ENCODE results near the gene DOCK3. TPM values are rescaled to one million over a fixed set of nuclear protein-coding genes. Genes with fewer than 3 reads are reported as not detected.

The DOCK3 gene
- total and polyA plus RNA-seq, 10 of the 15 experiments (the other 5 are each of a cell fraction or from before 2014, with no cell fraction given), result 0.02 to 0.52 (median 0.04) TPM; not detected in 5

DNA sequence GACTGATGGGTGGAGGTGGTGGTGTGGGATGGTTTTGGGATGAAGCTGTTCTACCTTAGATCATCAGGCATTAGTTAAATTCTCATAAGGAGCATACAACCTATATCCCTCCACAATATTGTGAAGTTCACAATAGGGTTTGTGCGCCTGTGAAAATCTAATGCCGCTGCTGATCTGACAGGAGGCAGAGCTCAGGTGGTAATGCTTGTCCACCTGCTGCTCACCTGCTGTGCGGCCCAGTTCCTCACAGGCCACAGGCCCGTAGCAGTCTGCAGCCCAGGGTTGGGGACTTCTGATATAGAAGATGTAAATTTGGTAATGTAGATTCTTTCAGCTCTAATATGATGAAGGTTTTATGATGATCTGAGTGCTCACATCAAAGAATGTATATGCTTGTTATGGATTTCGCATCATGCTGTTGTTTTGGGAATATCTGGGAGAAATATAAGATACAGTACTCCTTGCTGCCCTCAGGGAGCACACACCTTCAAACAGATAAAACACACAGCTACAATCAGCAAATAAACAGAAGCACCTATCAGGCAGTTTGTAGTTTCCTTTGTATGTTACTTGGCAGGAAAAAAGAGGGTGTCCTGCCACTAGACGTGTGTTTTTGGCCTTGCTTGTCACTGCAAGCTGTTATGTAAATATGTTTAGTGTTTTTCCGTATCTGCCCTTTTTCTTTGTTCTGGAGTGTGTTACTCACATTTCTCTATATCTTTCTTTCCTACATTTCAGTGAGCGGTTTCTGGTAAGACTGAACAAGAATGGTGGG is 471.3 kb downstream of the DOCK3 start (continued):
- TF ChIP-seq, protein P1, sequence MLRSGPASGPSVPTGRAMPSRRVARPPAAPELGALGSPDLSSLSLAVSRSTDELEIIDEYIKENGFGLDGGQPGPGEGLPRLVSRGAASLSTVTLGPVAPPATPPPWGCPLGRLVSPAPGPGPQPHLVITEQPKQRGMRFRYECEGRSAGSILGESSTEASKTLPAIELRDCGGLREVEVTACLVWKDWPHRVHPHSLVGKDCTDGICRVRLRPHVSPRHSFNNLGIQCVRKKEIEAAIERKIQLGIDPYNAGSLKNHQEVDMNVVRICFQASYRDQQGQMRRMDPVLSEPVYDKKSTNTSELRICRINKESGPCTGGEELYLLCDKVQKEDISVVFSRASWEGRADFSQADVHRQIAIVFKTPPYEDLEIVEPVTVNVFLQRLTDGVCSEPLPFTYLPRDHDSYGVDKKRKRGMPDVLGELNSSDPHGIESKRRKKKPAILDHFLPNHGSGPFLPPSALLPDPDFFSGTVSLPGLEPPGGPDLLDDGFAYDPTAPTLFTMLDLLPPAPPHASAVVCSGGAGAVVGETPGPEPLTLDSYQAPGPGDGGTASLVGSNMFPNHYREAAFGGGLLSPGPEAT (IDR thresholded peaks at IDR 0.05; ENCODE audit: low read depth), result no peak
- TF ChIP-seq ESRRA (IDR thresholded peaks at IDR 0.05; ENCODE audit: low read length), result no peak
- TF ChIP-seq, protein P2, sequence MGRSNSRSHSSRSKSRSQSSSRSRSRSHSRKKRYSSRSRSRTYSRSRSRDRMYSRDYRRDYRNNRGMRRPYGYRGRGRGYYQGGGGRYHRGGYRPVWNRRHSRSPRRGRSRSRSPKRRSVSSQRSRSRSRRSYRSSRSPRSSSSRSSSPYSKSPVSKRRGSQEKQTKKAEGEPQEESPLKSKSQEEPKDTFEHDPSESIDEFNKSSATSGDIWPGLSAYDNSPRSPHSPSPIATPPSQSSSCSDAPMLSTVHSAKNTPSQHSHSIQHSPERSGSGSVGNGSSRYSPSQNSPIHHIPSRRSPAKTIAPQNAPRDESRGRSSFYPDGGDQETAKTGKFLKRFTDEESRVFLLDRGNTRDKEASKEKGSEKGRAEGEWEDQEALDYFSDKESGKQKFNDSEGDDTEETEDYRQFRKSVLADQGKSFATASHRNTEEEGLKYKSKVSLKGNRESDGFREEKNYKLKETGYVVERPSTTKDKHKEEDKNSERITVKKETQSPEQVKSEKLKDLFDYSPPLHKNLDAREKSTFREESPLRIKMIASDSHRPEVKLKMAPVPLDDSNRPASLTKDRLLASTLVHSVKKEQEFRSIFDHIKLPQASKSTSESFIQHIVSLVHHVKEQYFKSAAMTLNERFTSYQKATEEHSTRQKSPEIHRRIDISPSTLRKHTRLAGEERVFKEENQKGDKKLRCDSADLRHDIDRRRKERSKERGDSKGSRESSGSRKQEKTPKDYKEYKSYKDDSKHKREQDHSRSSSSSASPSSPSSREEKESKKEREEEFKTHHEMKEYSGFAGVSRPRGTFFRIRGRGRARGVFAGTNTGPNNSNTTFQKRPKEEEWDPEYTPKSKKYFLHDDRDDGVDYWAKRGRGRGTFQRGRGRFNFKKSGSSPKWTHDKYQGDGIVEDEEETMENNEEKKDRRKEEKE (IDR thresholded peaks at IDR 0.05), result no peak

DNA sequence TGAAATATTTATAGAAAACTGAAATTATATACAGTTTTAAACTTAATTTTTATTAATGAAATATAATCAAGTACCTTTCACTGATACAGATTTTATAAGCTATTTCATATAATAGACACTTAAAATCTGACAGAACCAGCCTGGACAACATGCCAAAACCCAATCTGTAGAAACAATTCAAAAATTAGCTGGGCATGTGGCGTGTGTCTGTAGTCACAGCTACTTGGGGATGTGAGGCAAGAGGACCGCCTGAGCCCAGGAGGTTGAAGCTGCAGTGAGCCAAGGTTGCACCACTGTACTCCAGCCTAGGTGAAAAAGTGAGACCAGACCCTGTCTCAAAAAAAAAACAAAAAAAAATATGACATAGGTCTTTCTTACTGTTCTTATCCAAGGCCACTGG is 472.1 kb downstream of the DOCK3 start:
- ChIA-PET SMC1A (ENCODE audit: uncharacterized antibody, unreplicated experiment) (interaction anchor here (0.6 kb wide), 1 partner anchor 257 kb away, joined by 4 read pairs; no protein-coding TSS in a partner anchor), CTCF (no interaction called here), POLR2A (no interaction called here), RAD21 (ENCODE audit: unreplicated experiment) (no interaction called here)
- no peak overlapping the region for H3K4me3 ChIP-seq
- H3K27ac ChIP-seq (ENCODE audit: control insufficient read depth, insufficient read depth), result no peak overlapping the region
- no peak overlapping the region for H3K4me2 ChIP-seq (ENCODE audit: control insufficient read depth, insufficient read depth)
- H3K36me3 ChIP-seq (ENCODE audit: control insufficient read depth in 2 of 2, insufficient read depth in 2 of 2, low read length in 1 of 2), result no peaks in the 10 kb centered on the region
- WGBS (ENCODE audit: insufficient coverage, insufficient replicate concordance, low lambda C conversion rate, missing lambda C conversion rate), result 42% methylated on average over 2 of the region's 2 CpGs
- DNase-seq (ENCODE audit: low read depth, low spot score) (no peak), FAIRE-seq (no peak), ATAC-seq (no peak)
- no peak overlapping the region for H3K9ac ChIP-seq (ENCODE audit: control insufficient read depth, insufficient read depth, low read length)
- H3K27me3 ChIP-seq (replicated peaks in 1 of 2; ENCODE audit: control insufficient read depth in 2 of 2, insufficient read depth in 2 of 2, low read length in 1 of 2), result no peaks in the 10 kb centered on the region
- no peaks in the 10 kb centered on the region for H3K79me2 ChIP-seq (ENCODE audit: control insufficient read depth, insufficient read depth, low read length)
- intact Hi-C loops (cut with micrococcal nuclease; ENCODE audit: unreplicated experiment), result no loop called here
- H2AFZ ChIP-seq (ENCODE audit: control insufficient read depth, low read depth, low read length), result no peak overlapping the region
- in situ Hi-C loops (cut with MboI), result no loop called here
- no TSS peak for BruUV-seq (replicated peaks)
- H3K9me3 ChIP-seq (replicated peaks; ENCODE audit: control insufficient read depth, insufficient read depth, low read length), result no peaks in the 10 kb centered on the region
- no peaks in the 10 kb centered on the region for H3K4me1 ChIP-seq (ENCODE audit: control insufficient read depth, insufficient read depth, low read length)
- H4K20me1 ChIP-seq (ENCODE audit: control insufficient read depth, insufficient read depth), result no peaks in the 10 kb centered on the region
- TF ChIP-seq, protein P3, sequence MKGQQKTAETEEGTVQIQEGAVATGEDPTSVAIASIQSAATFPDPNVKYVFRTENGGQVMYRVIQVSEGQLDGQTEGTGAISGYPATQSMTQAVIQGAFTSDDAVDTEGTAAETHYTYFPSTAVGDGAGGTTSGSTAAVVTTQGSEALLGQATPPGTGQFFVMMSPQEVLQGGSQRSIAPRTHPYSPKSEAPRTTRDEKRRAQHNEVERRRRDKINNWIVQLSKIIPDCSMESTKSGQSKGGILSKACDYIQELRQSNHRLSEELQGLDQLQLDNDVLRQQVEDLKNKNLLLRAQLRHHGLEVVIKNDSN (IDR thresholded peaks at IDR 0.05; ENCODE audit: borderline replicate concordance, extremely low read length, insufficient read depth, low read depth, low read length), result no peak
- no peak for TF ChIP-seq KAT2A (conservative IDR thresholded peaks at IDR 0.05; ENCODE audit: control insufficient read depth, low read depth, low read length)
- TF ChIP-seq NFXL1 (IDR thresholded peaks at IDR 0.05; ENCODE audit: borderline replicate concordance), result no peak
- TF ChIP-seq POU2F2 (IDR thresholded peaks at IDR 0.05; ENCODE audit: borderline replicate concordance, low read depth, low read length), result no peak
- TF ChIP-seq PML (IDR thresholded peaks at IDR 0.05; ENCODE audit: low read length), result no peak
- no peak for TF ChIP-seq BHLHE40 (IDR thresholded peaks at IDR 0.05; ENCODE audit: borderline replicate concordance in 1 of 2, low read depth in 2 of 2, low read length in 1 of 2)
- no peak for TF ChIP-seq MTA3 (IDR thresholded peaks at IDR 0.05; ENCODE audit: borderline replicate concordance, low read length)
- no peak for TF ChIP-seq CREB1 (IDR thresholded peaks at IDR 0.05; ENCODE audit: low read depth)
- no peak for TF ChIP-seq ZNF24 (IDR thresholded peaks at IDR 0.05)
- no peak for TF ChIP-seq WRNIP1 (IDR thresholded peaks at IDR 0.05; ENCODE audit: borderline replicate concordance, low read depth, low read length)
- no peak for TF ChIP-seq CBX3 (IDR thresholded peaks at IDR 0.05; ENCODE audit: borderline replicate concordance, low read depth)
- no peak for TF ChIP-seq CREM (IDR thresholded peaks at IDR 0.05; ENCODE audit: low read depth)
